GM21390 (cell line): ENCODE results near the gene CCKAR.

Source experiments
- ATAC-seq: cut with Tn5 transposase; IDR thresholded peaks from one replicate; pipeline ENCODE4 v1.9.1; 2021; ENCODE audit not compliant: unreplicated experiment

Gene CCKAR

DNA sequence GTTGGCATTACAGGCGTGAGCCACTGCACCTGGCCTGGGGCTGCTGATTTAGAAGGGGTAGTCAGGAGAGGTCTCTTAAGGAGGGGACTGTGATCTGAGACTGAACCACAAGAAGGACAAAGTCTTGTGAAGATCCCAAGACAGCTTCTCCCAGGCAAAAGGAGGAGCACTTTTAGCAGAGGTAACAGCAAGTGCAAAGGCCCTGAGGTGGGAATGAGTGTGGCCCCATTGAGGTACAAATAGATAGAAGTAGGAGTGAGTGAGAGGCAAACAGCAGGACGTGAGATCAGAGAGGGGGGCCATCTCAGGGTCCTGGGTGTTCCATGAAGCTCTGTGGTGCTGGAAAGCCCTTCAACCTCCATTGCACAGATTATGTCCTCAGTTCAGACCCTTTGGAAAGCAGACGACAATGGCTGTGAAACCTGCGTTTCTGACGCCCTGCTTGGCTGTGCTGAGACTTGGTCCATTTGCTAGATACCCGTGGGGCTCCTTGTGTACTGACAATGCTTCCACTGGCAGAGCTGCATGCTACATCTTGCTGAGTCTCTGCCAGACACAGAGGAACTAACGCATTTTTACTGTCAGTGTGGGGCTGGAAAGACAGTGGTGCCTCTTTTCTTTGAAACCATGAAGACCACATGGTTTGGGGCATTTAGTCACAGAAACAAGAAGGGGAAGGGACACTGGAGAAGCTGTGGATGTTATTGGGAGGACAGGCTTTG lies 1.3 kb upstream of the CCKAR start:
- no peak for ATAC-seq

DNA sequence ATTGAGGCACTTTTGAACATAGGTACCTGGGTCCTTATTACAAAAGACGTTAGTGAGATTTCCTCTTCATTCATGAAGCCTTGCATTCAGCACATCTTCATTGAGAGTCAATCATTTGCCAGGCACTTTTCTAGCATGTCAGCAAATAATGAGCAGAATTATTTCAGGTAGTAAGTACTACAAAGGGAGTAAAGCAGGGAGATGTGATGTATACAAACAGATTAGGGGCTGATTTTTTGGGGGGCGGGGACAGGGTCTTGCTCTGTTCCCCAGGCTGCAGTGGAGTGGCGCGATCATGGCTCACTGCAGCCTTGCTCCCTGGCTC lies 638 bp upstream of the CCKAR start:
- no peak for ATAC-seq

GRCh38 chr4:26489101-26489985 lies 941 bp downstream of the CCKAR start:
- no peak for ATAC-seq

- ATAC-seq, result no peak
Measured at GRCh38 chr4:26485684-26486083, 4.6 kb downstream of the CCKAR start.

GRCh38 chr4:26484516-26484915 lies 5.8 kb downstream of the CCKAR start:
- ATAC-seq, result no peak

GRCh38 chr4:26484032-26484515 lies 6.2 kb downstream of the CCKAR start:
- ATAC-seq, result no peak

DNA sequence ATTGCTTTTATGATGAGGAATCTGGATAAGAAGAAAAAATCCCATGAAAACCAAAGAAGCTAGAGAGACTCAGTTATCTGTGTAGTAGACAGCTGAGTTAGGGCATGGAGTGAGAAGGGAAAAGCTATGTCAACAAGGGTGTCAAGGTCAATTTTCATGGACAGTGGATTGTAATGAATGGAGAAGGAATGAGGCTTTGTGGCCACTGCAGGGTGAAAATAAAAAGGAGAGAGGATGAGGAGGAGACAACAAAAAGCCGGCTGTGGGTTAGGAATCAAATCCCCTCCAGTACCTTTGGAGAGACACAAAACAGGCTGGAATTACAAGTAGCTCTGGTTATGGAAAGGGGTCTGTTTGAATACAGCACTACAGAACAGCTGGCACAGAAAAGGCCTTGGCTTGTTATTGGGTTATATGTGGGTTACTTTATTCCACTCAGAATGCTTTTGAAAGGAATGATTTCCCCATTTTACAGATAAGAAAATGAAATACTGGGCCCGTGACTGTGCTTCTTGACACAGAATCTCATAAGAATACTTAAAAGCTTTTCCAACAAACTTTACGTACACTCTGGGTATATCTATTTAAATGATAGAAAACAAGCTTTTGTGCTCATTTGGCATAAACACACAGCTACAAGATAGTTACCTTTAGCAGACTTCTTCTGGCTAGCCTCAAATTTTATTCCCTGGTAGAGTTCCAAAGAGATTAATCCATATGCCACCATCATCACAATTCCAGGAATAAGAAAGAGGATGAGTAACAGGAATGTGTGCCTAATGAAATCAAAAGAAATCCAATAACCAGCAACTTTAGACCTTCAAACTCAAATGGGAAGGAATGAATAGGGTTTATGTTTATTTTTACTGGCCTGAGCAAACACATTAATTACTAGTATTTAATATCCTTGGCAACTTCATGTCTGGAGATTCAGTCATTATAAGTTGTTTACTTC lies 7.5 kb downstream of the CCKAR start:
- ATAC-seq, result no peak

DNA sequence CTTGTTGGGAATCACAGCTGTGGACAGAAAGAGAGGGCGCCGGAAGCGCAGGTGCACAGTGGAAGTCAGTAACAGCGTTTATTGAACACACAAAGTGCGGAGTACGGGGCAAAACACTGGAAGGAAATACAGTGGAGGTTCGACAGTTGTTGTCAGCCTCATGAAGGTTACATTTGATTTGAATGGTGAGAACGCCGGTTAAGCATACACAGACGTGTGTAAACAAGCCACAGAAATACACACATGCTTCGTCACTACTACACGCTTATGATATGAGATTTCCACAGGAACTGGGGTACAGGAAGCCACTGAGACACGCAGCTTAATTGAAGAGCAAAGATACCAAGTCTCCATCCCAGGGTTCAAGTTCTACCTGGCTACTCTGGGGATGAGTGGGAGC lies 12.0 kb downstream of the CCKAR start:
- no peak for ATAC-seq

DNA sequence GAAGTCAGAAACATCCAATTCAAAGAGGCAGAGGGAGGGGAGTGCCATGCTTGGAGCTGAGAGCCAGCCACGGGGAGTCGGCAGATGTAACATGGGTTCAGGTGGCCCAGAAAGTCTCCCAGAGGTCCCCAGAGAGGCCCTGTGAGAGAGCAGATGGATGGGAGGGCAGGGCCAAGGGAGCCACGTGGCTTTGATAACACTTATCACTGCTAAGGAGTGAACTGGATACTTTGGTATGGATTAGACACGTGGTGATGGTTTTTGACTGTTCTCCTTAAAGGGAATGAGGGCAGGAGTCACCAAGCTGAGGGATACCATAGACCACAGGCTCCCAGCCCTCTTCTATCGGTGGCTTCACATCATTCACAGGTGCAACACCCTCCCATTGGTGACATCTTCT lies 13.7 kb downstream of the CCKAR start:
- ATAC-seq, result no peak

DNA sequence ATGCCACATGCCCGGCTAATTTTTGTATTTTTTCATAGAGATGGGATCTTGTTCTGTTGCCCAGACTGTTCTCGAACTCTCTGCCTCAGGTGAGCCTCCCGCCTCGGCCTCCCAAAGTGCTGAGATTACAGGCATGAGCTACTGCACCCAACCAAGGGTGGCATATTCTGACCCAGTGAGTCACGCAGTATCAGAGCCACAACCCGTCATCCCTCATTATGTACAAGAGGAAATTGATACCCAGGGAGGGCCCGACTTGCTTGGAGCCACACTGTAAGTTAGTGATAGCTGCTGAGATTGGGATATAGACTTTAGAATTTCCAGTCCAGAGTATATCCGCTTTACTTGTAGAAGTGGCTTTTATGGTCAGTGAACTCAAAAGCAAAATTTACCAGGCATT lies 14.6 kb downstream of the CCKAR start:
- ATAC-seq, result no peak

GRCh38 chr4:26474551-26474950 lies 15.7 kb downstream of the CCKAR start:
- no peak for ATAC-seq

DNA sequence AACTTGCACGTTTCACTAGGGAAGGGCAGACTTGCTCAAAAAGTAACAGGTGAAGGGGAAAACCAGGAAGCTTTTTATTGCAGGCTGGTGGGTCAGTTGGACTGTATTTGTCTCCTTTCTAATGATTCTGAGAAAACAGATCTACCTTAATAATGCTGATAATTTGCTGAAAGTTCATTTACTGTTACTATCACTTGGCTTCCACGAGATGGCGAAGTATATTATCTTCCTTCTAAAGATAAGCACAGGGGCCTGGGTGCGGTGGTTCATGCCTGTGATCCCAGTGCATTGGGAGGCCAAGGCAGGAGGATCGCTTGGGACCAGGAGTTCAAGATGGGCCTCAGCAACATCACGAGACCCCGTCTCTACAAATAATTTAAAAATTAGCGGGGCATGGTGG lies 16.4 kb downstream of the CCKAR start:
- ATAC-seq, result no peak

DNA sequence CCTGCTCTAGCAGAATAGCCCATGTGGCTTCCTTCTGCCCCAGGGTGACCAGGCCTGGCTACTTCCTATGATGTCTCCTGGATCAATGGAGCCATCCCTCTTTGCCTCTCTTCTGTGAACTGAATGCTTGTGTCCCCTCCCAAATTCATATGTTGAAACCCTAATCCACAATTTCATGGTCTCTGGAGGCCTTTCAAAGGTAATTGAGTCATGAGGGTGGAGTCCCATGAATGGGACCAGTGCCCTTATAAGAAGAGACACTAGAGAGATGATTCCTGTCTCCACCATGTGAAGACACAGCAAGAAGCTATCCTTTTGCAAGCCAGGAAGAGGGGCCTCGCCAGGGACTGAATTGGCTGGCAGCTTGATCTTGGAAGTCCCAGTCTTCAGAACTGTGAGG lies 18.4 kb downstream of the CCKAR start:
- no peak for ATAC-seq

DNA sequence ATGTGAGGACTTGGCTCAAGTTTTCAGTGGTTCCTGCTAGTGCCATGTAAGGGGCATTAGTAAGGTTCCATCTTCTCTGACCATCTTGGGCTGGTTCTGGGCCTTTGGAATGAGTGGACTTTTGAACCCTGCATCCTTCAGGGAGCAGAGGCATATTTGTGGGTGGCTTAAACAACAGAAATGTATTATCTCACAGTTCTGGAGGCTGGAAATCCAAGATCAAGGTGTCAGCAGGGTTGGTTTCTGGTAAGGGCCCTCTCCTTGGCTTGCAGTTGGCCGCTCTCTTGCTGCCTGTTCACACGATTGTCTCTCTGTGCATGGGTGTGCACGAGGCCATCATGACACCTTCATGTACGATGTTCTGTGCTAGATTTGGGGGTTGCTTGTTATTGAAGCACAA lies 21.3 kb downstream of the CCKAR start:
- ATAC-seq, result no peak

- ATAC-seq, result no peak
Measured at GRCh38 chr4:26468283-26468949, 21.9 kb downstream of the CCKAR start.

DNA sequence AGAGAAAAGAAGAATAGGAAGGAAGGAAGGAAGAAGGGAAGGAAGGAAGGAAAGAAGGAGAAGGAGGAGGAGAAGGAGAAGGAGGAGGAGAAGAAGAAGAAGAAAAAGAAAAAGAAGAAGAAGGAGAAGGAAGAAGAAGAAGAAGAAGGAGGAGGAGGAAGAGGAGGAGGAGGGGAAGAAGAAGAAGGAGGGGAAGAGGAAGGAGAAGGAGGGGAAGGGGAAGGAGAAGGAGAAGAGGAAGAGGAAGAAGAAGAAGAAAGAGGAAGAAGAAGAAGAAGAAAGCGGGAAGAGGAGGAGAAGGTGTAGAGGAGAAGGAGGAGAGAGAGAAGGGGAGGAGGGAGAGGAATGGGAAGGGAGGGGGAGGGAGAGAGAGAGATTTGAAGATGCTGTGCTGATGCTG lies 22.6 kb downstream of the CCKAR start:
- ATAC-seq, result no peak

- ATAC-seq, result no peak
Measured at GRCh38 chr4:26466578-26467270, 23.6 kb downstream of the CCKAR start.

DNA sequence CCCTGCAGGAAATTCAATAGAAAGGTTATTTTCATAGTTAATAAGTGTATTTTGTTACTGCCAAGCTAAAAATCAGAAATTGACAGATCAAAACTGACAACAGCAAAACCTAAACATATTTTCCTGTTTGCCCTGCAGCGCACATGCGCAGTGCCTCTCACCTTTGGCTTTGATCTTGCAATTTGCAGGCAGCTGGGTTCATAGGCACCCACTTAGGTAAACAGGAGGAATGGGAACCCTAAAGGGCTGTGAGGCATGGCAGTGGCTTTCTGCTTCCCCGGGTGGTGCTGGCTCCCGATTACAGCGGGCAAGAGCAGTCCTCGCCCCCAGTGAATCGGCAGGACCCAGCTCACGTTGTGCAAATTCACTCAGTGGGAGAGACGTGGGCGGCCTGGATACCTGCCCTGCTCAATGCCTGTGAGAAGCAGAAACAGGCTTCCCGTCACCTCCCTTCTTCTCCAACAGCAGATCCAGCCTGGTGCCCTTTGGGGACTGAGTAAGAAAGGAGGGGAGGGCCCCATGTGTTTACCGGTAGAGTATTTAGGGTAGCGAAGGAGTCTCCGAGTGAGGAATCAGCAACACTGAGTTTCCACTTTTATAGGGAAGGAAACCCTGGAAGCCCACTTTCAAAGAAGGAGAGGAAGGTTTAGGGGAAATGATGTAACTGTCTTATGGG lies 25.7 kb downstream of the CCKAR start:
- ATAC-seq, result no peak

- ATAC-seq, result no peak
Measured at GRCh38 chr4:26463386-26463785, 26.9 kb downstream of the CCKAR start.

DNA sequence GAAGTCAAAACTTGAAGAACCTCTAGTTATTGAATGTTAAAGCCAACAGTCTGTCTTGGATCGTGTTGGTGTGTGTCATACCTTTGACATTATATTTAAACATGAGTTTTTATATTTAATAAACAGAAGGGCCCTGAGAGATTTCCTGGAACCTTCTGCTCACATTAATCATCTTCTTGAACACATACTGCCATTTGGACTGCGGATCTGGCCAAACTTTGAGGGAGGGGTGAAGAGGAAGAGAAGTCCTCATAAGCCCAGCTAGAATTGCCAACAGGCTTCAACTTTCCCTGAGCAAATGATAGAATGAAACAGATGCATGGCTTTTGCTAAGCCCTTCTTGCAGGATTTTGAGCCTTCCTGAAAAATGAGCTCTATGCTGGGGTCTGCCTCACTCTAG lies 27.4 kb downstream of the CCKAR start:
- no peak for ATAC-seq
